PFSK-1 (cell line): ENCODE results near the gene CCDC12.

ENCODE experiments used
- FOXP2 ChIP-seq: optimal IDR thresholded peaks from 2 replicates; pipeline ENCODE3; 2011; ENCODE audit warnings: borderline replicate concordance, control low read depth, inconsistent platforms; ENCODE audit not compliant: insufficient read depth; ENCODE audit errors: extremely low read length, extremely low read depth
- POLR2AphosphoS5 ChIP-seq: IDR thresholded peaks from 2 replicates; pipeline ENCODE4 v1.6.1; 2012; ENCODE audit warnings: low read depth, mild to moderate bottlenecking, control low read depth, low read length, moderate library complexity
- REST ChIP-seq, 2 experiments: IDR thresholded peaks; 2 replicates each; pipeline versions ENCODE4 v1.6.1 to v1.8.0; 2011 to 2012; ENCODE audit warnings: low read depth in 2 of 2, low read length in 2 of 2, control low read depth in 1 of 2, inconsistent platforms in 1 of 2, mild to moderate bottlenecking in 1 of 2, moderate library complexity in 1 of 2; ENCODE audit not compliant: insufficient read depth in 1 of 2
- SIN3A ChIP-seq: IDR thresholded peaks from 2 replicates; pipeline ENCODE4 v1.6.1; 2012; ENCODE audit warnings: mild to moderate bottlenecking, low read length, moderate library complexity, borderline replicate concordance; ENCODE audit not compliant: insufficient read depth
- TAF1 ChIP-seq: IDR thresholded peaks from 2 replicates; pipeline ENCODE4 v1.6.1; 2012; ENCODE audit warnings: low read length, control low read depth, borderline replicate concordance; ENCODE audit not compliant: insufficient read depth

The CCDC12 gene

GRCh38 chr3:46960835-46961234, 15.7 kb downstream of the CCDC12 start:
- TF ChIP-seq POLR2AphosphoS5 (no peak), SIN3A (no peak)

- no peak for TF ChIP-seq FOXP2
- TF ChIP-seq REST (IDR thresholded peaks at IDR 0.05; ENCODE audit: insufficient read depth in 1 of 2, low read depth in 2 of 2, low read length in 2 of 2), result no peak
- no peak for TF ChIP-seq TAF1
- no peak for TF ChIP-seq POLR2AphosphoS5
- TF ChIP-seq SIN3A, result no peak
Observed at GRCh38 chr3:46960081-46960701, 16.4 kb downstream of the CCDC12 start.

GRCh38 chr3:46959161-46959511, 17.4 kb downstream of the CCDC12 start:
- TF ChIP-seq FOXP2 (no peak), POLR2AphosphoS5 (no peak), SIN3A (no peak), TAF1 (no peak), REST (IDR thresholded peaks at IDR 0.05; ENCODE audit: insufficient read depth in 1 of 2, low read depth in 2 of 2, low read length in 2 of 2) (no peak)

- TF ChIP-seq SIN3A (no peak), POLR2AphosphoS5 (no peak), REST (IDR thresholded peaks at IDR 0.05; ENCODE audit: insufficient read depth in 1 of 2, low read depth in 2 of 2, low read length in 2 of 2) (no peak), TAF1 (no peak), FOXP2 (no peak)
Observed at GRCh38 chr3:46958467-46959160, 17.9 kb downstream of the CCDC12 start.

GRCh38 chr3:46957092-46957820, 19.3 kb downstream of the CCDC12 start:
- TF ChIP-seq FOXP2 (no peak), POLR2AphosphoS5 (no peak), REST (IDR thresholded peaks at IDR 0.05; ENCODE audit: insufficient read depth in 1 of 2, low read depth in 2 of 2, low read length in 2 of 2) (no peak), SIN3A (no peak), TAF1 (no peak)
